Fibroblast of skin of abdomen (primary cell): ENCODE results near the gene MUC2.

Experiments
- DNase-seq: peaks from one replicate; pipeline ENCODE4 v3.0.0-alpha.2; 2013

MUC2 gene

GRCh38 chr11:1072821-1073231 is 1.8 kb upstream of the MUC2 start:
- no peak for DNase-seq

GRCh38 chr11:1073261-1073724 is 1.4 kb upstream of the MUC2 start:
- no peak for DNase-seq

GRCh38 chr11:1073851-1074243 is 827 bp upstream of the MUC2 start:
- DNase-seq = no peak

GRCh38 chr11:1075341-1075911 is 752 bp downstream of the MUC2 start:
- no peak for DNase-seq

GRCh38 chr11:1076061-1076665 is 1.5 kb downstream of the MUC2 start:
- DNase-seq = no peak

- no peak for DNase-seq
These were observed 2.4 kb downstream of the MUC2 start for GRCh38 chr11:1077033-1077416.

GRCh38 chr11:1077417-1078119 is 2.9 kb downstream of the MUC2 start:
- no peak for DNase-seq

GRCh38 chr11:1078191-1078601 is 3.5 kb downstream of the MUC2 start:
- no peak for DNase-seq

GRCh38 chr11:1081601-1082311 is 7.1 kb downstream of the MUC2 start:
- no peak for DNase-seq

- no peak for DNase-seq
These were observed 7.7 kb downstream of the MUC2 start for GRCh38 chr11:1082346-1082727.

GRCh38 chr11:1082728-1083620 is 8.3 kb downstream of the MUC2 start:
- no peak for DNase-seq

- no peak for DNase-seq
These were observed 9.2 kb downstream of the MUC2 start for GRCh38 chr11:1083621-1084551.

- DNase-seq = no peak
These were observed 10.1 kb downstream of the MUC2 start for GRCh38 chr11:1084561-1085439.

GRCh38 chr11:1085440-1086170 is 10.9 kb downstream of the MUC2 start:
- no peak for DNase-seq

- DNase-seq = no peak
These were observed 11.8 kb downstream of the MUC2 start for GRCh38 chr11:1086171-1087102.

GRCh38 chr11:1087279-1087960 is 12.7 kb downstream of the MUC2 start:
- no peak for DNase-seq
